Measurements from ENCODE around the gene TMED10. TPM values are rescaled to one million over a fixed set of nuclear protein-coding genes. Genes with fewer than 3 reads are reported as not detected.

Gene TMED10
- total RNA-seq, 1 donor from 2014 or later = 130 TPM

- no peaks in the 10 kb centered on the region for H3K27me3 Mint-ChIP-seq
- H3K4me3 Mint-ChIP-seq = peak overlapping the region; percentile 47
- TF ChIP-seq CTCF (IDR thresholded peaks at IDR 0.05) = no peak
- H3K4me1 Mint-ChIP-seq = peaks cover 25% of the 10 kb centered on the region
- H3K36me3 Mint-ChIP-seq (ENCODE audit: low read depth) = no peaks in the 10 kb centered on the region
- intact Hi-C loops (cut with micrococcal nuclease) = loop anchor here (1.0 kb wide), 3 partner anchors 12 to 108 kb away; partner anchors contain the start of gene TMED10
- ATAC-seq (ENCODE audit: low read depth) (peak; percentile 88), DNase-seq (no peak)
- POLR2A ChIA-PET = interaction anchor here (0.6 to 1.3 kb wide), 5 partner anchors 12 to 106 kb away, joined by 3 to 8 read pairs (median 4); partner anchors contain the start of genes NEK9 and TMED10
- CTCF ChIA-PET = interaction anchor here (1.0 to 1.6 kb wide), 2 partner anchors 70 to 106 kb away, joined by 3 to 9 read pairs; no protein-coding TSS in a partner anchor
- no peaks in the 10 kb centered on the region for H3K9me3 Mint-ChIP-seq
- H3K27ac Mint-ChIP-seq = peak overlapping the region; percentile 68
Observed at GRCh38 chr14:75188520-75189268, 12.3 kb upstream of the TMED10 start.

GRCh38 chr14:75188086-75188485 lies 11.7 kb upstream of the TMED10 start:
- Mint-ChIP-seq H3K27me3 (no peaks in the 10 kb centered on the region), H3K4me3 (peak overlapping the region; percentile 47), H3K27ac (peak overlapping the region; percentile 68), H3K4me1 (peaks cover 25% of the 10 kb centered on the region), H3K9me3 (no peaks in the 10 kb centered on the region), H3K36me3 (ENCODE audit: low read depth) (no peaks in the 10 kb centered on the region)
- DNase-seq = no peak
- no peak for TF ChIP-seq CTCF (IDR thresholded peaks at IDR 0.05)
- ATAC-seq (ENCODE audit: low read depth) = no peak
- CTCF ChIA-PET = interaction anchor here (1.0 to 1.6 kb wide), 2 partner anchors 71 to 107 kb away, joined by 3 to 9 read pairs; no protein-coding TSS in a partner anchor
- POLR2A ChIA-PET = interaction anchor here (0.6 to 1.3 kb wide), 5 partner anchors 12 to 107 kb away, joined by 3 to 8 read pairs (median 4); partner anchors contain the start of genes NEK9 and TMED10
- intact Hi-C loops (cut with micrococcal nuclease) = loop anchor here (1.0 kb wide), 3 partner anchors 12 to 108 kb away; partner anchors contain the start of gene TMED10

- ChIA-PET CTCF (no interaction called here), POLR2A (no interaction called here)
- Mint-ChIP-seq H3K4me3 (no peak overlapping the region), H3K36me3 (ENCODE audit: low read depth) (no peaks in the 10 kb centered on the region), H3K27me3 (no peaks in the 10 kb centered on the region), H3K4me1 (peaks cover 25% of the 10 kb centered on the region), H3K27ac (no peak overlapping the region), H3K9me3 (no peaks in the 10 kb centered on the region)
- TF ChIP-seq CTCF (IDR thresholded peaks at IDR 0.05) = no peak
- DNase-seq (no peak), ATAC-seq (ENCODE audit: low read depth) (no peak)
- intact Hi-C loops (cut with micrococcal nuclease) = no loop called here
Observed at GRCh38 chr14:75186953-75187352, 10.5 kb upstream of the TMED10 start.

- no peak for DNase-seq
- Mint-ChIP-seq H3K4me3 (no peak overlapping the region), H3K4me1 (peaks cover 25% of the 10 kb centered on the region), H3K36me3 (ENCODE audit: low read depth) (no peaks in the 10 kb centered on the region), H3K27ac (no peak overlapping the region), H3K27me3 (no peaks in the 10 kb centered on the region), H3K9me3 (no peaks in the 10 kb centered on the region)
- ChIA-PET CTCF (no interaction called here), POLR2A (no interaction called here)
- intact Hi-C loops (cut with micrococcal nuclease) = no loop called here
- no peak for TF ChIP-seq CTCF (IDR thresholded peaks at IDR 0.05)
- no peak for ATAC-seq (ENCODE audit: low read depth)
Observed at GRCh38 chr14:75185251-75186040, 9.0 kb upstream of the TMED10 start.

GRCh38 chr14:75184492-75184891 lies 8.1 kb upstream of the TMED10 start:
- peaks cover 24% of the 10 kb centered on the region for H3K4me1 Mint-ChIP-seq
- H3K36me3 Mint-ChIP-seq (ENCODE audit: low read depth) = no peaks in the 10 kb centered on the region
- CTCF ChIA-PET = no interaction called here
- POLR2A ChIA-PET = interaction anchor here (0.5 kb wide), 1 partner anchor 111 kb away, joined by 3 read pairs; no protein-coding TSS in a partner anchor
- no peaks in the 10 kb centered on the region for H3K9me3 Mint-ChIP-seq
- no peak overlapping the region for H3K4me3 Mint-ChIP-seq
- TF ChIP-seq CTCF (IDR thresholded peaks at IDR 0.05) = no peak
- no peak for ATAC-seq (ENCODE audit: low read depth)
- no peaks in the 10 kb centered on the region for H3K27me3 Mint-ChIP-seq
- DNase-seq = no peak
- intact Hi-C loops (cut with micrococcal nuclease) = no loop called here
- no peak overlapping the region for H3K27ac Mint-ChIP-seq

Measured in activated B cell treated with CpG ODN at 0.5 μM for 24 hours (primary cell).